GM04503 (cell line): Measurements from ENCODE around the gene EGLN3.
"Not testable (repeated sequence)": the region's sequence is repeated elsewhere in the genome, so short reads cannot be mapped to it uniquely, and the experiment has no call there.

Experiments used
- DNase-seq: peaks from one replicate; pipeline ENCODE4 v3.0.0-alpha.2; 2012; ENCODE audit warnings: low read depth

The EGLN3 gene

GRCh38 chr14:33934938-33935337, 15.9 kb downstream of the EGLN3 start:
- DNase-seq = no peak

- DNase-seq = no peak
These were observed 16.7 kb downstream of the EGLN3 start for GRCh38 chr14:33934043-33934750.

DNA sequence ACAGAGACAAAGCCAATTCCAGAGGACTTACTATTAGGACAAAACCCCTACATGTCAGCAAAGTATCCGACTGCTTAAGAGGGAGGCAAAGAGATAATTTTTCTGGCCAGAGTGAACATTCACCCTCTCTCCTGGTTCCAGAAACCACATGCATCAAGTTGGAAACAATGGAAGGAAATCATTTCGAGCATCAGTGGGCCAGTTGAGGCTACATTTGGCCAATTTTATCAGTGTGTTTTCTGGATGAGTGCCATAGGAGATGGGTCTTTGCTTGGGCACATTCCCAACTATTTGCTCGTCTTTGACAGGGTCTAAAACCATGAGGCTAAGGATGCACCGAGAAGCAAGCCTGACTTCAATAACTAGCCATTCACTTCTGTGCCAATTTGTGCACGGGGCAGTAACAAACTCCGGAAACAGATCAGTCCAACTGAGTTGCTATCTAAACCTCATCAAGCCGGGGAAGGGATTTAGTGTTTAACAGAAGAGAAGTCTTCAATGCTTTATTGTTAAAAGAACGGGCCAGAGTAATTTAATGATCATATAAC, 17.4 kb downstream of the EGLN3 start:
- no peak for DNase-seq

- DNase-seq = no peak
These were observed 18.1 kb downstream of the EGLN3 start for GRCh38 chr14:33932576-33933345.

DNA sequence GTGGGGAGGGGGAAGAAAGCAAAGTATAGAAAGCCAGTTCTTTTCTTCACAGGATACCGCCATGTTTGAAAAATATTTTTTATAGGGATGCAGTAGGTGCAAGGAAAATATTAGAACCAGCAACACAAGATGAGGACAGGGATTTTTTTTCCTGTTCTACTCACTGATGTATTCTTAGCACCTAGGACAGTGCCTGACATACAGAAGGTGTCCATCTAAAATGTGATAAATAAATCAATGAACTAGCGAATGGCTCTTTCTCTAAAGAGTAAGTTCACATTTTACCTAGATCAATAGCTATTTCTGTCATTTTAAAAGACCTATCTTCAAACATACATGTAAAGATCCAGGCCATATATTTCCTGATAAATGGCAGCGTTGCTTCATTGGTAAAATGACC, 18.8 kb downstream of the EGLN3 start:
- no peak for DNase-seq

GRCh38 chr14:33931461-33931860, 19.4 kb downstream of the EGLN3 start:
- no peak for DNase-seq

DNA sequence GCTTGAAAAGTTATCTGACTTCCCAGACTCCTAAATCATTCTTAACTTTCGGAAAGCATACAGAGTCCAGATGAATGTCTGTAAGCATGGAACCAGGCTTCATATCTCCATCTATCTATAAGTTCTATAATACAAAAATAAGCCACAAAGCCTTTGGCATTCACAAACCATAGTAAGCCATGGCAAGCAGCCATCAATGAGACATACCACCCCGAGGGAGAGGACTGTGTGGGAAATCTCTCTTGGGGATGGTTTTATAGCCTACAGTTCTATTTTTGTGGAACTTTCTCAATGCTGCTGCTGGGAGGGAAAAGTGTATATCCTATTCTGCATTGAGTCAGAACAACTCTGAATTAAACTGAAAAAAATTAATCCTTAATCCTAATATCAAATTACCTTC, 20.4 kb downstream of the EGLN3 start:
- DNase-seq = no peak

DNA sequence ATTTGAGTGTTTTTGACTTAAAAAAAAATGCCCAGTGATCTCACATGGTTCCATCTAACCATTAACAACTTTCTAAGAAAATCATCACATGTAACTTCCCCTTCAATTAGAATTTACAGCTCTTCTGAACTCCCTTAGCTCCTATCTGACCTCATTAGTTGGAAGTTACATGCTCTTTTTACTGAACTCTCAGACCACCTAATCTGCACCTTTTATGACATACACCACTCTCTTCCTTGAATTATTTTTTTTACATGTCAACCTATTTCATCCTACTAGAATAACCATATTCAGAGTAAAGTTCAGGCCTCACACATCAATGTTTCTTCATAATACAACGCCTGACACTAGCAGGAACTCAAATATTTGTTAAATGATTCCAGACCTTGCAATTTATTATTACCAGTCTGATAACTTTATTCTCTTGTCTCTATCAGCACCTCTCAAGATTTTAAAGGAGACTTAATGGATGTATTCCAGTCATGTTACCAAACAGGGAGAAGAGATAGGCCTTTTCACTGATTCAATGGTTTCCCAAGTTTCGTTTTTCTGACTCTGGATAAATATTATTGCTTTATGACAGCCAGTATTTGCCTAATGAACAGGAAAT, 21.0 kb downstream of the EGLN3 start:
- DNase-seq = no peak

- DNase-seq = no peak
These were observed 22.0 kb downstream of the EGLN3 start for GRCh38 chr14:33928895-33929294.

DNA sequence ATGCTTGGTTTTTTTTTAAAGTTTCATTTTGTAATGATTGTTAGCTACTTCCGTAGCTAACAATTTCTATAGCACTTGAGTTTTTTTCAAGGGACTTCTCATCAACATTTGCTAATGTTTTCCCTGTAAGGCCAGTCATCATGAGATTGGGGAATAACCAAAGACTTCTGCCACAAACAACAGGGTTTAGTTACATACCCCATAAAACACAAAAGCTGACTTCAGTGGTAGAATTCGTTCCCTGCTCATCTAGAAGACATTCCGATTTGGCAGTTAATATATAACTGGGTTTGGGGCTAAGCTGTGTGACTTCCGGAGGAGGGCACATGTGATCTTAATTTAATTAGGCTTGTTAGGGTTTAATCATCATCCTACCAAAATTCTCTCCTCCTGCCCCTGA, 22.9 kb downstream of the EGLN3 start:
- no peak for DNase-seq

DNA sequence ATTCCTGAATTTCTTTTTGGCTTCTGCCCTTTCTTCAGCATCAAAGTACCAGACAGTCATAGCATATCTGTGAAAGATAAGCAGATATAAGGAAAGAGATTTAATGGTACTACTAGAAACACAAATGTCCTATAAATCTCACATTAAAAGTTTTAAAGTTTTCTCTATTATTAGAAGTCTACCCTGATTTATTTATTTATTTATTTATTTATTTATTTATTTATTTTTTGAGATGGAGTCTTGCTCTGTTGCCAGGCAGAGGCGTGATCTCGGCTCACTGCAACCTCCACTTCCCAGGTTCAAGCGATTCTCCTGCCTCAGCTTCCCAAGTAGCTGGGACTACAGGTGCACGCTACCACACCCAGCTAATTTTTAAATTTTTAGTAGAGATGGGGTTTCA, 23.9 kb downstream of the EGLN3 start:
- not testable (repeated sequence) for DNase-seq

GRCh38 chr14:33925946-33926345, 24.9 kb downstream of the EGLN3 start:
- DNase-seq = no peak

DNA sequence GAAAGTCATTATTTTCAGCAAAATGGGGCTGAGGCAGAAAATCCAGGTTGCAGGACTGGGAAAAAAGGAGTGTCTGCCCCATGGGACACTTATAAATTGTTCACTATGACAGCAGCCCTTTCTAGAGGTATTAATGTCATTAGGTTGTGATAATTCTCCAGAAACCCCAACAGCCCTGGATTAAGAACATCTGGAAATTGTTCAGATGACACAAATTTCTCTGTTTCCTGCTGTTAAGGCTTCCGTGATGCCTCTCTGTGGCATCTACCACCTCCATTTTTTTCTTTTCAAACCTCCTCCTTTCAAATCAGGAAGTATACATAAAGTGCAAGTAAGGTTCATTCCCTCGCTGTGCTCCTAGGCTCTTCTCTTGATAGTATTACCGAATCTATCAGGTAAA, 25.6 kb downstream of the EGLN3 start:
- no peak for DNase-seq

GRCh38 chr14:33924566-33925100, 26.2 kb downstream of the EGLN3 start:
- no peak for DNase-seq

GRCh38 chr14:33922125-33922524, 28.7 kb downstream of the EGLN3 start:
- DNase-seq = no peak

- no peak for DNase-seq
These were observed 32.6 kb downstream of the EGLN3 start for GRCh38 chr14:33918256-33918655.

DNA sequence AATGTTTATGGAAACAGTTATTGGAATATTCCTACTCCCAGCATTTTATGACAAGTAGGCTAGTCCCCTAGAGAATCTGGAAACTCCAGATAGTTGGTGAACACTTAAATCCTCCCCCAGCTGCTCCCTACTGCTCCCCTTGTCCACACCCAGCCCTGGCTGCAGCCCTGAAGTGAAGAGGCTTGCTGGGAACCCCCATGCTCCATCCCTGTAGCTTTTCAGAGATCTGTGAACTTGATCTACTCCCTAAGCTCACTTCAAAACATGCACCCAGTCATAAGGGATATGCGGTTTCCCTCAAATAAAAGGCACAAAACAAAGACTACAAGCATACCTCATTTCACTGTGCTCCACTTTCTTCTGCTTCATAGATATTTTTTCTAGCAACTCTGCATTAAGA, 33.2 kb downstream of the EGLN3 start:
- no peak for DNase-seq

- DNase-seq = no peak
These were observed 34.0 kb downstream of the EGLN3 start for GRCh38 chr14:33916663-33917565.

GRCh38 chr14:33915682-33916081, 35.2 kb downstream of the EGLN3 start:
- no peak for DNase-seq

- peak; percentile 29 for DNase-seq
These were observed 36.0 kb downstream of the EGLN3 start for GRCh38 chr14:33914676-33915516.

DNA sequence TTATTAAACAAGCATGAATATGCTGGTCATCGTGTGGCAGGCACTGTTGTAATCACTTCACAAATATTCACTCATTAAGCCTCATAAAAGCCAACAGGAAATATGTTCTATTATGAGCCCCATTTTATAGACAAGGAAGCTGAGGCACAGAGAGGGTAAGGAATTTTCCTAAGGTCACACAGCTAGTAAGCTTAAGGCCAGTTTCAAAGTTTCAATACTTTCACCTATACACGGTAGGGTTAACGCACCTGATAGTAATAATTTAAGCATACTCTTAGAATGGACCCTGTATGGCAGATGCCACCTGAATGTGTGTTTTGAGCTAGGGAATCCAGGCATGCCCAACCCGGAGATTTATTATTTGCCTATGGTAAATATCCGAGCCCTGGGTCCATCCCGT, 39.8 kb downstream of the EGLN3 start:
- DNase-seq = no peak
